H1 (cell line): Measurements from ENCODE around the gene MATN1. TPM values are rescaled to one million over a fixed set of nuclear protein-coding genes. Genes with fewer than 3 reads are reported as not detected.

Source experiments
- CTCF ChIA-PET: fragments of 300-600 bp; sonication (Branson Sonifier 250); formaldehyde crosslinking; loops from one replicate; lab custom pipeline; 2021; ENCODE audit not compliant: partially characterized antibody; lab: Charles Lee
- POLR2A ChIA-PET: fragments of 300-600 bp; sonication (Branson Sonifier 250); formaldehyde crosslinking; loops from one replicate; lab custom pipeline; 2021; ENCODE audit warnings: inconsistent platforms; ENCODE audit not compliant: partially characterized antibody; lab: Charles Lee
- DNase-seq, 2 experiments: peaks; one replicate each; pipeline versions ENCODE4 v3.0.0 to v3.0.0-alpha.2; 2010 to 2022; ENCODE audit warnings: low spot score in 2 of 2, low read depth in 1 of 2, mixed read lengths in 1 of 2
- FAIRE-seq: peaks from 2 replicates; lab custom pipeline; 2011; peaks lifted over from hg19 to GRCh38; lab: Jason Lieb, UNC
- H2AFZ ChIP-seq: 2 replicates; pipeline ENCODE4 v1.8.1; 2012; ENCODE audit warnings: low read length, inconsistent platforms
- H2AK5ac ChIP-seq: 2 replicates; pipeline ENCODE4 v1.6.1; 2013; ENCODE audit warnings: low read depth, low read length
- H2BK120ac ChIP-seq: replicated peaks from 2 replicates; pipeline ENCODE3; 2013; ENCODE audit warnings: low read depth, low read length, inconsistent platforms
- H2BK12ac ChIP-seq: 2 replicates; pipeline ENCODE4 v1.6.1; 2013; ENCODE audit warnings: low read depth, low read length
- H2BK15ac ChIP-seq: 2 replicates; pipeline ENCODE4 v1.6.1; 2013; ENCODE audit warnings: low read length
- H2BK20ac ChIP-seq: 2 replicates; pipeline ENCODE4 v1.6.1; 2013; ENCODE audit warnings: low read length
- H2BK5ac ChIP-seq: 2 replicates; pipeline ENCODE4 v1.6.1; 2013; ENCODE audit warnings: low read depth, low read length
- H3K14ac ChIP-seq: 2 replicates; pipeline ENCODE4 v1.6.1; 2013; ENCODE audit warnings: inconsistent platforms; ENCODE audit not compliant: insufficient read length
- H3K18ac ChIP-seq: 2 replicates; pipeline ENCODE4 v1.6.1; 2013; ENCODE audit warnings: low read length; ENCODE audit errors: extremely low read depth
- H3K23ac ChIP-seq: 2 replicates; pipeline ENCODE4 v1.6.1; 2013; ENCODE audit warnings: inconsistent platforms; ENCODE audit not compliant: insufficient read length
- H3K23me2 ChIP-seq: 2 replicates; pipeline ENCODE4 v1.6.1; 2013; ENCODE audit warnings: low read depth, low read length
- H3K27ac ChIP-seq: 2 replicates; pipeline ENCODE4 v1.6.1; 2011; ENCODE audit warnings: low read depth, low read length, inconsistent platforms
- H3K27me3 ChIP-seq, 4 experiments: replicated peaks in 1 of 4; 1 replicate in 1 of 4; 2 replicates in 3 of 4; pipeline versions ENCODE4 v1.6.1 to v1.8.1; 2011 to 2013; ENCODE audit warnings: low read length in 3 of 4, mild to moderate bottlenecking in 3 of 4, inconsistent platforms in 2 of 4, mixed read lengths in 2 of 4, moderate library complexity in 1 of 4; ENCODE audit not compliant: control insufficient read depth in 3 of 4, insufficient read depth in 3 of 4; ENCODE audit errors: extremely low read depth in 1 of 4
- H3K36me3 ChIP-seq, 4 experiments: 2 replicates each; pipeline versions ENCODE4 v1.6.1 to v1.8.1; 2011 to 2013; ENCODE audit warnings: mild to moderate bottlenecking in 4 of 4, low read length in 3 of 4, moderate library complexity in 2 of 4, control low read depth in 1 of 4, inconsistent platforms in 1 of 4; ENCODE audit not compliant: insufficient read depth in 4 of 4, control insufficient read depth in 2 of 4
- H3K4ac ChIP-seq: replicated peaks from 2 replicates; pipeline ENCODE3; 2013; ENCODE audit warnings: low read length, low read depth, mixed read lengths, inconsistent platforms; ENCODE audit not compliant: insufficient read length
- H3K4me1 ChIP-seq, 4 experiments: replicated peaks in 1 of 4; 1 replicate in 1 of 4; 2 replicates in 3 of 4; pipeline versions ENCODE4 v1.6.1 to v1.8.1; 2011 to 2013; ENCODE audit warnings: low read length in 3 of 4, inconsistent platforms in 2 of 4, mixed read lengths in 1 of 4; ENCODE audit not compliant: insufficient read depth in 4 of 4, control insufficient read depth in 3 of 4
- H3K4me2 ChIP-seq, 2 experiments: 2 replicates each; pipeline versions ENCODE4 v1.6.1 to v1.8.1; 2011 to 2013; ENCODE audit warnings: low read depth in 2 of 2, low read length in 2 of 2, control low read depth in 1 of 2, inconsistent platforms in 1 of 2, mild to moderate bottlenecking in 1 of 2; ENCODE audit not compliant: insufficient read depth in 1 of 2
- H3K4me3 ChIP-seq, 4 experiments: fragments of 200-600, 300-600 bp in 1 of 4; sonication (generic), shearing (Covaris generic), sonication (Bioruptor Twin) in 1 of 4; 2 replicates each; pipeline versions ENCODE4 v1.5.1 to v1.8.1; 2011 to 2016; ENCODE audit warnings: low read length in 4 of 4, low read depth in 3 of 4, control low read depth in 2 of 4, inconsistent platforms in 2 of 4, mild to moderate bottlenecking in 2 of 4, mixed read lengths in 1 of 4, moderate library complexity in 1 of 4; ENCODE audit not compliant: insufficient read depth in 2 of 4; ENCODE audit errors: extremely low read depth in 1 of 4
- H3K56ac ChIP-seq: replicated peaks from 2 replicates; pipeline ENCODE3; 2013; ENCODE audit warnings: low read depth, mild to moderate bottlenecking, mixed read lengths, low read length, inconsistent platforms; ENCODE audit not compliant: insufficient read length
- H3K79me1 ChIP-seq: 2 replicates; pipeline ENCODE4 v1.6.1; 2013; ENCODE audit warnings: low read depth, low read length, control low read depth
- H3K79me2 ChIP-seq, 2 experiments: 2 replicates each; pipeline versions ENCODE4 v1.6.1 to v1.8.1; 2012 to 2013; ENCODE audit warnings: low read length in 2 of 2, mild to moderate bottlenecking in 2 of 2, inconsistent platforms in 1 of 2; ENCODE audit not compliant: insufficient read depth in 2 of 2, control insufficient read depth in 1 of 2
- H3K9ac ChIP-seq, 4 experiments: replicated peaks in 1 of 4; 1 replicate in 1 of 4; 2 replicates in 3 of 4; pipeline versions ENCODE4 v1.6.1 to v1.8.1; 2011 to 2013; ENCODE audit warnings: low read depth in 3 of 4, low read length in 3 of 4, control low read depth in 2 of 4, mild to moderate bottlenecking in 2 of 4, moderate library complexity in 2 of 4, inconsistent platforms in 1 of 4; ENCODE audit errors: extremely low read depth in 1 of 4
- H3K9me3 ChIP-seq, 2 experiments: 2 replicates each; pipeline versions ENCODE4 v1.6.1 to v1.8.1; 2012 to 2013; ENCODE audit warnings: mild to moderate bottlenecking in 2 of 2, moderate library complexity in 2 of 2, control low read depth in 1 of 2, inconsistent platforms in 1 of 2, low read depth in 1 of 2, low read length in 1 of 2, mixed read lengths in 1 of 2; ENCODE audit not compliant: insufficient read depth in 2 of 2
- H4K20me1 ChIP-seq, 2 experiments: replicated peaks in 1 of 2; 2 replicates each; pipeline versions ENCODE3 to v1.8.1; 2011 to 2013; ENCODE audit warnings: inconsistent platforms in 2 of 2, low read length in 2 of 2, mild to moderate bottlenecking in 1 of 2; ENCODE audit not compliant: insufficient read depth in 2 of 2, control insufficient read depth in 1 of 2
- H4K5ac ChIP-seq: 2 replicates; pipeline ENCODE4 v1.6.1; 2013; ENCODE audit warnings: low read length, low read depth, mixed read lengths, inconsistent platforms; ENCODE audit not compliant: insufficient read length
- H4K8ac ChIP-seq: 2 replicates; pipeline ENCODE4 v1.8.0; 2013; ENCODE audit warnings: mild to moderate bottlenecking, moderate library complexity, low read length, inconsistent platforms; ENCODE audit not compliant: insufficient read depth; ENCODE audit errors: extremely low read depth
- H4K91ac ChIP-seq: replicated peaks from 2 replicates; pipeline ENCODE3; 2013; ENCODE audit warnings: low read length, mixed read lengths, inconsistent platforms; ENCODE audit not compliant: insufficient read length
- CBX8 ChIP-seq: fragments of 300-800, 300-1000 bp; sonication (generic); IDR thresholded peaks from 2 replicates; pipeline ENCODE4 v1.7.1; 2016; ENCODE audit warnings: low read depth, low read length, borderline replicate concordance
- CHD1 ChIP-seq: IDR thresholded peaks from 2 replicates; pipeline ENCODE4 v1.6.1; 2012; ENCODE audit warnings: low read depth, low read length, improper control_type of control experiment
- CHD2 ChIP-seq: IDR thresholded peaks from 2 replicates; pipeline ENCODE4 v1.6.1; 2012; ENCODE audit warnings: low read length, improper control_type of control experiment
- EZH2 ChIP-seq: fragments of 200-600 bp; sonication (generic); IDR thresholded peaks from 2 replicates; pipeline ENCODE4 v1.7.1; 2012; ENCODE audit warnings: low read depth, mild to moderate bottlenecking, moderate library complexity, low read length, inconsistent platforms; ENCODE audit not compliant: severe bottlenecking
- JUND ChIP-seq: IDR thresholded peaks from 2 replicates; pipeline ENCODE4 v1.6.1; 2011; ENCODE audit warnings: mild to moderate bottlenecking, improper control_type of control experiment, low read length
- KDM4A ChIP-seq: IDR thresholded peaks from one replicate; pipeline ENCODE4 v1.7.1; 2012; ENCODE audit warnings: low read depth, mild to moderate bottlenecking, moderate library complexity, low read length, inconsistent platforms; ENCODE audit not compliant: severe bottlenecking
- MAFK ChIP-seq: IDR thresholded peaks from 2 replicates; pipeline ENCODE4 v1.6.1; 2012; ENCODE audit warnings: low read depth, mild to moderate bottlenecking, improper control_type of control experiment, low read length
- PHF8 ChIP-seq: fragments of 200-600 bp; sonication (generic); conservative IDR thresholded peaks from 2 replicates; pipeline ENCODE4 v1.7.1; 2012; ENCODE audit warnings: low read depth, mild to moderate bottlenecking, inconsistent platforms, low read length, moderate library complexity
- POU5F1 ChIP-seq: IDR thresholded peaks from 2 replicates; pipeline ENCODE4 v1.6.1; 2011; ENCODE audit warnings: low read depth, mild to moderate bottlenecking, low read length, moderate library complexity
- RFX5 ChIP-seq: IDR thresholded peaks from 2 replicates; pipeline ENCODE4 v1.6.1; 2011; ENCODE audit warnings: low read depth, low read length, improper control_type of control experiment, borderline replicate concordance
- RNF2 ChIP-seq: fragments of 200-900, 300-1000 bp; sonication (generic); IDR thresholded peaks from 2 replicates; pipeline ENCODE4 v1.7.1; 2016; ENCODE audit warnings: borderline replicate concordance, low read depth, mild to moderate bottlenecking, antibody characterized with exemption, low read length; ENCODE audit not compliant: poor library complexity, severe bottlenecking; ENCODE audit errors: missing control alignments
- SAP30 ChIP-seq: fragments of 300-600 bp; sonication (generic); IDR thresholded peaks from 2 replicates; pipeline ENCODE4 v1.7.1; 2012; ENCODE audit warnings: low read length, moderate library complexity, mild to moderate bottlenecking, inconsistent platforms; ENCODE audit not compliant: insufficient read depth, insufficient replicate concordance
- TCF12 ChIP-seq: IDR thresholded peaks from 2 replicates; pipeline ENCODE4 v1.6.1; 2011; ENCODE audit warnings: low read depth, mild to moderate bottlenecking, low read length
- WGBS, 2 experiments: shearing (Covaris generic) in 1 of 2; methylation state at CpG; one replicate each; pipeline versions ENCODE4 v1.1.6 to v1.1.7; 2013 to 2015; ENCODE audit warnings: low lambda C conversion rate in 2 of 2, mixed read lengths in 2 of 2, inconsistent platforms in 1 of 2, low coverage in 1 of 2, missing lambda C conversion rate in 1 of 2; ENCODE audit not compliant: insufficient replicate concordance in 2 of 2, insufficient coverage in 1 of 2, insufficient read length in 1 of 2; ENCODE audit errors: extremely low coverage in 1 of 2, missing lambda C conversion rate in 1 of 2; 5-methylcytosine and 5-hydroxymethylcytosine counted together
- polyA plus RNA-seq, 7 experiments: library from polyadenylated mRNA; depleted of rRNA in 3 of 7; stranded (reverse) in 5 of 7; unstranded in 2 of 7; fragments of >200 nt in 5 of 7; fragments of 200-250 nt in 2 of 7; gene quantifications; 1 replicate in 5 of 7; 2 replicates in 1 of 7; 4 replicates in 1 of 7; pipeline versions ENCODE4 v1.2.1 to v1.2.3, GENCODE V29; 2011 to 2013; ENCODE audit warnings: missing spikeins in 2 of 7, mixed read lengths in 2 of 7
- total RNA-seq: library from RNA; stranded (reverse); fragmentation: NEBNext Ultra II Directional; extraction: Animal tissue kit (Norgen Biotek cat#: 25700); gene quantifications from 2 replicates; pipeline ENCODE4 v1.2.1, GENCODE V29; 2021

Gene MATN1
- total and polyA plus RNA-seq, 2 of the 8 experiments (the other 6 are each of a cell fraction or from before 2014, with no cell fraction given) = 0.12 to 0.28 TPM

DNA sequence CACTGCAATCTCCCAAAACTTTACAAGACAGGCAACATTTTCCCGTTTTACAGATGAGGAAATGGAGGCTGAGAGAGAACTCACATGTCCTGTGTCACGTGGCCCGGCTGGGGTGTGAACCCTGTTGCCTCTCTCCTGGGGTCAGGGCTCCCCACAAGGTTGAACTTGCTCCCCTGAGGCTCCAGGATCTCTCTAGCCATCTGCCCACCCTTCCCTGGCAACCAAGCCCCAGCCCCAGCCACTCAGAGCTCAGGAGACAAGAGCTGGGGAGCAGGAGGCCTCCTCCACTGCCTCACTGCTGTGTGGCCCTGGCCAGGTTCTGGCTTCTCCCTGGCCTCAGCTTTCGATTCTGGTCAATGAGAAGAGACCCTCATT is 22.4 kb upstream of the MATN1 start:
- FAIRE-seq (no peak), DNase-seq (no peak)
- POLR2A ChIA-PET = interaction anchor here (0.6 kb wide), 1 partner anchor 29 kb away, joined by 3 read pairs; no protein-coding TSS in a partner anchor
- peak overlapping the region; percentile 1 for H4K91ac ChIP-seq
- no peaks in the 10 kb centered on the region for H3K36me3 ChIP-seq
- H4K5ac ChIP-seq = no peak overlapping the region
- H3K79me1 ChIP-seq = no peaks in the 10 kb centered on the region
- H2BK15ac ChIP-seq = no peak overlapping the region
- H3K4me1 ChIP-seq = peaks cover 0 to 12% (median 3%) of the 10 kb centered on the region in 4 experiments; a peak in 6 of 7 replicates
- TF ChIP-seq CBX8 = no peak
- TF ChIP-seq KDM4A = no peak
- TF ChIP-seq RFX5 = no peak
- TF ChIP-seq EZH2 = no peak
- no peak for TF ChIP-seq JUND
- TF ChIP-seq CHD1 = no peak
- TF ChIP-seq SAP30 = no peak
- no peak for TF ChIP-seq POU5F1
- no peak for TF ChIP-seq CHD2
- no peak for TF ChIP-seq PHF8
- no peak for TF ChIP-seq RNF2
- TF ChIP-seq MAFK = no peak
- TF ChIP-seq TCF12 = no peak
- no peak overlapping the region for H2BK120ac ChIP-seq
- peak overlapping the region; percentile 56; the same call in 1 of the 2 replicates for H2BK5ac ChIP-seq
- no peak overlapping the region for H3K27ac ChIP-seq
- no peaks in the 10 kb centered on the region; a peak in 1 of 7 replicates for H3K27me3 ChIP-seq
- H3K9ac ChIP-seq = no peak overlapping the region
- no peak overlapping the region for H3K4ac ChIP-seq
- no peak overlapping the region for H3K4me3 ChIP-seq
- no peaks in the 10 kb centered on the region for H3K79me2 ChIP-seq
- no peak overlapping the region for H3K14ac ChIP-seq
- H2BK20ac ChIP-seq = peak overlapping the region; percentile 72
- no peak overlapping the region for H3K18ac ChIP-seq
- no peak overlapping the region for H2AK5ac ChIP-seq
- H3K9me3 ChIP-seq = no peaks in the 10 kb centered on the region
- H3K23ac ChIP-seq = no peak overlapping the region
- no peak overlapping the region for H3K4me2 ChIP-seq
- H3K56ac ChIP-seq = no peak overlapping the region
- H2BK12ac ChIP-seq = peak overlapping the region; percentile 80; the same call in 1 of the 2 replicates
- WGBS, 2 experiments = 87% methylated on average over 4 of the region's 4 CpGs; no CpG with 5 or more reads in 1 of the 2 experiments
- no peaks in the 10 kb centered on the region; the same call in 1 of the 2 replicates for H3K23me2 ChIP-seq
- H4K20me1 ChIP-seq = no peaks in the 10 kb centered on the region
- CTCF ChIA-PET = interaction anchor here (0.6 to 55.1 kb wide), 3 partner anchors 6 to 49 kb away, joined by 3 to 1640 read pairs (median 1640); partner anchors contain the start of genes LAPTM5 and MATN1
- no peak overlapping the region for H2AFZ ChIP-seq
- peak overlapping the region; percentile 12; the same call in 1 of the 2 replicates for H4K8ac ChIP-seq
